IMR-90 (cell line): ENCODE results near the gene SPRR3. TPM values are rescaled to one million over a fixed set of nuclear protein-coding genes. Genes with fewer than 3 reads are reported as not detected.

Experiments
- ATAC-seq: fragments of 200-7000 bp; cut with Tn5 transposase; 2 replicates; pipeline ENCODE4 v1.9.1; 2020; ENCODE audit warnings: low read depth, mild to moderate bottlenecking, moderate library complexity
- BruUV-seq: library from RNA; stranded (reverse); fragments of 400-500 nt; replicated peaks from 2 replicates; lab custom pipeline; 2021; lab: Mats Ljungman, UMichigan
- CTCF ChIA-PET: fragments of 300-600 bp; formaldehyde crosslinking; extraction: SDS; loops from one replicate; lab custom pipeline; 2021; ENCODE audit warnings: antibody characterized with exemption; lab: Yijun Ruan, JAX
- POLR2A ChIA-PET: fragments of 300-600 bp; sonication (Branson Sonifier 250); formaldehyde crosslinking; loops from one replicate; lab custom pipeline; 2022; ENCODE audit warnings: antibody characterized with exemption; ENCODE audit not compliant: unreplicated experiment; lab: Charles Lee
- DNase-seq: peaks from one replicate; pipeline ENCODE4 v3.0.0; 2013
- H2AFZ ChIP-seq: replicated peaks from 2 replicates; pipeline ENCODE3; 2013; ENCODE audit warnings: low read length, mild to moderate bottlenecking; ENCODE audit not compliant: poor library complexity
- H2AK5ac ChIP-seq: 2 replicates; pipeline ENCODE4 v1.6.1; 2013; ENCODE audit warnings: low read depth, low read length, inconsistent platforms
- H2AK9ac ChIP-seq: replicated peaks from 2 replicates; pipeline ENCODE3; 2013; ENCODE audit warnings: mild to moderate bottlenecking, low read depth, low read length, moderate library complexity; ENCODE audit not compliant: poor library complexity
- H2BK120ac ChIP-seq: 2 replicates; pipeline ENCODE4 v1.6.1; 2013; ENCODE audit warnings: low read depth, low read length, inconsistent platforms
- H2BK15ac ChIP-seq: 3 replicates; pipeline ENCODE4 v1.6.1; 2013; ENCODE audit warnings: low read depth, low read length, inconsistent platforms
- H2BK20ac ChIP-seq: 2 replicates; pipeline ENCODE4 v1.6.1; 2013; ENCODE audit warnings: low read depth, mild to moderate bottlenecking, inconsistent platforms, low read length, moderate library complexity
- H2BK5ac ChIP-seq: 2 replicates; pipeline ENCODE4 v1.6.1; 2013; ENCODE audit warnings: mild to moderate bottlenecking, low read depth, low read length, inconsistent platforms; ENCODE audit not compliant: poor library complexity, severe bottlenecking
- H3K14ac ChIP-seq: replicated peaks from 2 replicates; pipeline ENCODE4 v1.6.1; 2013; ENCODE audit warnings: low read depth, low read length, inconsistent platforms
- H3K18ac ChIP-seq: 2 replicates; pipeline ENCODE4 v1.6.1; 2013; ENCODE audit warnings: low read depth, low read length, control low read depth
- H3K23ac ChIP-seq: 2 replicates; pipeline ENCODE4 v1.6.1; 2013; ENCODE audit warnings: low read depth, low read length, inconsistent platforms
- H3K27ac ChIP-seq: 2 replicates; pipeline ENCODE4 v1.5.1; 2013; ENCODE audit warnings: mild to moderate bottlenecking, control low read depth, low read length; ENCODE audit not compliant: insufficient read depth
- H3K27me3 ChIP-seq: 2 replicates; pipeline ENCODE4 v1.6.1; 2013; ENCODE audit warnings: low read length; ENCODE audit not compliant: control insufficient read depth, insufficient read depth
- H3K36me3 ChIP-seq: 2 replicates; pipeline ENCODE4 v1.6.1; 2013; ENCODE audit warnings: low read length, mixed read lengths; ENCODE audit not compliant: control insufficient read depth, insufficient read depth
- H3K4ac ChIP-seq: 2 replicates; pipeline ENCODE4 v1.6.1; 2013; ENCODE audit warnings: low read depth, low read length, inconsistent platforms
- H3K4me1 ChIP-seq: 2 replicates; pipeline ENCODE4 v1.6.1; 2013; ENCODE audit warnings: low read length, mixed read lengths; ENCODE audit not compliant: control insufficient read depth, insufficient read depth
- H3K4me2 ChIP-seq: 2 replicates; pipeline ENCODE4 v1.6.1; 2013; ENCODE audit warnings: low read depth, mild to moderate bottlenecking, control low read depth, low read length, moderate library complexity
- H3K4me3 ChIP-seq: 2 replicates; pipeline ENCODE4 v1.5.1; 2013; ENCODE audit warnings: low read depth, mild to moderate bottlenecking, control low read depth, low read length, moderate library complexity; ENCODE audit not compliant: insufficient read depth
- H3K56ac ChIP-seq: 2 replicates; pipeline ENCODE4 v1.6.1; 2013; ENCODE audit warnings: low read length, inconsistent platforms; ENCODE audit not compliant: insufficient read depth; ENCODE audit errors: extremely low read depth
- H3K79me1 ChIP-seq, 2 experiments: 2 replicates each; pipeline ENCODE4 v1.6.1; 2013; ENCODE audit warnings: low read length in 2 of 2, inconsistent platforms in 1 of 2, low read depth in 1 of 2
- H3K9ac ChIP-seq: 2 replicates; pipeline ENCODE4 v1.6.1; 2013; ENCODE audit warnings: low read depth, low read length, control low read depth
- H3K9me1 ChIP-seq: 2 replicates; pipeline ENCODE4 v1.6.1; 2013; ENCODE audit warnings: low read length, inconsistent platforms; ENCODE audit not compliant: insufficient read depth
- H3K9me3 ChIP-seq: 2 replicates; pipeline ENCODE4 v1.6.1; 2013; ENCODE audit warnings: low read length; ENCODE audit not compliant: control insufficient read depth, insufficient read depth
- H4K20me1 ChIP-seq: 2 replicates; pipeline ENCODE4 v1.6.1; 2013; ENCODE audit warnings: low read length, inconsistent platforms; ENCODE audit not compliant: insufficient read depth
- H4K5ac ChIP-seq: 2 replicates; pipeline ENCODE4 v1.6.1; 2013; ENCODE audit warnings: mild to moderate bottlenecking, low read depth, low read length, control low read depth
- H4K8ac ChIP-seq, 2 experiments: 2 replicates each; pipeline ENCODE4 v1.6.1; 2013; ENCODE audit warnings: low read depth in 2 of 2, low read length in 2 of 2, control low read depth in 1 of 2, inconsistent platforms in 1 of 2
- H4K91ac ChIP-seq: 2 replicates; pipeline ENCODE4 v1.6.1; 2013; ENCODE audit warnings: low read depth, low read length, inconsistent platforms; ENCODE audit not compliant: insufficient read depth
- CEBPB ChIP-seq: IDR thresholded peaks from 2 replicates; pipeline ENCODE4 v1.6.1; 2012; ENCODE audit warnings: low read depth, low read length, improper control_type of control experiment
- FOS ChIP-seq: fragments of 150-350 bp; IDR thresholded peaks from 2 replicates; pipeline ENCODE4 v1.6.1; 2016; ENCODE audit warnings: low read depth, low read length
- MAFK ChIP-seq: IDR thresholded peaks from 2 replicates; pipeline ENCODE4 v1.6.1; 2012; ENCODE audit warnings: low read depth, low read length, improper control_type of control experiment
- MXI1 ChIP-seq: IDR thresholded peaks from 2 replicates; pipeline ENCODE4 v1.6.1; 2012; ENCODE audit warnings: low read depth, mild to moderate bottlenecking, low read length, moderate library complexity, borderline replicate concordance
- NFE2L2 ChIP-seq: fragments of 150-350 bp; IDR thresholded peaks from 2 replicates; pipeline ENCODE4 v1.6.1; 2016; ENCODE audit warnings: low read depth, mild to moderate bottlenecking, low read length
- POLR2A ChIP-seq: IDR thresholded peaks from 2 replicates; pipeline ENCODE4 v1.6.1; 2012; ENCODE audit warnings: mild to moderate bottlenecking, low read depth, low read length
- RAD21 ChIP-seq: IDR thresholded peaks from 2 replicates; pipeline ENCODE4 v1.6.1; 2012; ENCODE audit warnings: low read length, improper control_type of control experiment
- RCOR1 ChIP-seq: IDR thresholded peaks from 2 replicates; pipeline ENCODE4 v1.6.1; 2012; ENCODE audit warnings: mild to moderate bottlenecking, low read length, improper control_type of control experiment; ENCODE audit not compliant: insufficient replicate concordance
- RFX5 ChIP-seq: IDR thresholded peaks from 2 replicates; pipeline ENCODE4 v1.8.0; 2012; ENCODE audit warnings: low read depth, mild to moderate bottlenecking, low read length, moderate library complexity
- WGBS, 2 experiments: methylation state at CpG; one replicate each; pipeline versions ENCODE4 v1.1.5 to v1.1.7; 2013; ENCODE audit warnings: missing lambda C conversion rate in 2 of 2; ENCODE audit not compliant: insufficient read length in 1 of 2; ENCODE audit errors: extremely low coverage in 2 of 2; 5-methylcytosine and 5-hydroxymethylcytosine counted together
- dilution Hi-C: fragments of 300-500 bp; cut with HindIII; formaldehyde crosslinking; loops from one replicate; pipeline ENCODE4 v1.14.3; 2018; ENCODE audit warnings: low sequenced_read_pairs; ENCODE audit not compliant: unreplicated experiment
- in situ Hi-C: fragments of 300-500 bp; cut with MboI; formaldehyde crosslinking; loops from 3 replicates; pipeline ENCODE4 v1.14.3; 2019; ENCODE audit warnings: low sequenced_read_pairs, inconsistent platforms, mixed read lengths
- intact Hi-C: fragments of 100-400 bp; cut with micrococcal nuclease; formaldehyde crosslinking; loops from 2 replicates; pipeline ENCODE4 v1.10.0; 2022
- polyA plus RNA-seq, 3 experiments: library from polyadenylated mRNA; depleted of rRNA; stranded (reverse); fragments of >200 nt; gene quantifications; 2 replicates each; pipeline ENCODE4 v1.2.3, GENCODE V29; 2012; ENCODE audit warnings: low replicate concordance in 1 of 3
- total RNA-seq: library from RNA; depleted of rRNA; stranded (reverse); fragments of >200 nt; gene quantifications from 2 replicates; pipeline ENCODE4 v1.2.3, GENCODE V29; 2012
- TF ChIP-seq, protein P1 (sequence below): fragments of 150-350 bp; IDR thresholded peaks from 2 replicates; pipeline ENCODE4 v1.6.1; 2016; ENCODE audit warnings: low read depth, mild to moderate bottlenecking, low read length, moderate library complexity, borderline replicate concordance
- TF ChIP-seq, protein P2 (sequence below): conservative IDR thresholded peaks from 2 replicates; pipeline ENCODE4 v1.5.1; 2012; ENCODE audit warnings: mild to moderate bottlenecking, low read depth, low read length, improper control_type of control experiment

SPRR3 gene
- total and polyA plus RNA-seq, 2 of the 4 experiments (the other 2 are of a cell fraction) = not detected

DNA sequence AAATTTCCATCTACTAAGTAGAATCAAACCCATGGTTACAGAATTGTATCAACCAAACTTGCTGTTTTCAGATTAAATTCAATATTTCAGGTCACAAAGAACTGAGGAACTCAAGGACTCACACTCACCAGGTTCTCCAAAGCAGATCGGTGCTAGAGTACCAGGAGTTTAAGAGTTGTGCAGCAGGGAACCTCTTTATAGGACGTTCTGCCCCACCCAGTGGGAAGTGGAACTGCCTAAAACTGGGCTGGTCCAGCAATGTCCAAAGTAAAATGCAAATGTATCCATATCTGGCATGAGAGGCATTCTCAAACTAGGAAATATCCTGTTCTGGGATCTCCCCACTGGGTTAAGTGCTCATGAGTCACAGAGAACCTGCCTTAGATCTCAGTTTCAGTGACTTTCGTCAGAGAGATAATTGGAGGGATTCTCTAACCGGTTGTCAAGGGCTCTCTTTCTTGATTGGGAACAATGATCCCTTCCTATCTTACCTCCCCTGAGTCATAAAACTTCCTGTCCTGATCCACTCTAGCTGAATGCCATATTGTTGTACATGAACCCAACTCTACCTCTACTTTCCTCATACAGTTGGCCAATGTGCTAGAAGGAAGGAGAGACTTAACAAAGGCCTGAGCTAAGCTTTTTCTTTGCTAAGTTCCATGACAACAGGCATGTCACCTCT is 39.5 kb downstream of the SPRR3 start, which contains the start of gene SPRR2D:
TSS of gene SPRR2D (minus strand) at position 171 of the 682 bp plus-strand sequence. CDS start 774 bp downstream, outside the sequence.
- no peaks in the 10 kb centered on the region for H3K36me3 ChIP-seq
- H3K79me1 ChIP-seq = no peaks in the 10 kb centered on the region
- 0% methylated on average over 1 of the region's 4 CpGs; no CpG with 5 or more reads in 1 of the 2 experiments for WGBS, 2 experiments
- no peak within 1 kb of the TSS for H2AK9ac ChIP-seq
- H3K56ac ChIP-seq = no peak within 1 kb of the TSS
- H4K5ac ChIP-seq = no peak within 1 kb of the TSS
- no peak within 1 kb of the TSS for H3K14ac ChIP-seq
- intact Hi-C loops (no loop called here), dilution Hi-C loops (no loop called here), in situ Hi-C loops (no loop called here)
- H2BK15ac ChIP-seq = no peak within 1 kb of the TSS
- H3K4ac ChIP-seq = no peak within 1 kb of the TSS
- DNase-seq (no peak), ATAC-seq (no peak)
- H2AK5ac ChIP-seq = no peak within 1 kb of the TSS
- no peak within 1 kb of the TSS for H4K91ac ChIP-seq
- H3K9me1 ChIP-seq = no peaks in the 10 kb centered on the region
- H3K18ac ChIP-seq = no peak within 1 kb of the TSS
- no peak within 1 kb of the TSS for H3K4me3 ChIP-seq
- H2AFZ ChIP-seq = no peak within 1 kb of the TSS
- H3K4me1 ChIP-seq = no peaks in the 10 kb centered on the region
- no peak within 1 kb of the TSS for H4K8ac ChIP-seq
- H4K20me1 ChIP-seq = no peaks in the 10 kb centered on the region
- no peak within 1 kb of the TSS for H2BK5ac ChIP-seq
- no peak within 1 kb of the TSS for H3K27ac ChIP-seq
- no peak within 1 kb of the TSS for H2BK20ac ChIP-seq
- H3K9me3 ChIP-seq = no peaks in the 10 kb centered on the region
- no peak within 1 kb of the TSS for H2BK120ac ChIP-seq
- no peak within 1 kb of the TSS for H3K23ac ChIP-seq
- no peak within 1 kb of the TSS for H3K9ac ChIP-seq
- no peaks in the 10 kb centered on the region for H3K27me3 ChIP-seq
- ChIA-PET POLR2A (no interaction called here), CTCF (no interaction called here)
- no TSS peak for BruUV-seq
- no peak for TF ChIP-seq POLR2A
- no peak for TF ChIP-seq RCOR1
- TF ChIP-seq, protein P1, sequence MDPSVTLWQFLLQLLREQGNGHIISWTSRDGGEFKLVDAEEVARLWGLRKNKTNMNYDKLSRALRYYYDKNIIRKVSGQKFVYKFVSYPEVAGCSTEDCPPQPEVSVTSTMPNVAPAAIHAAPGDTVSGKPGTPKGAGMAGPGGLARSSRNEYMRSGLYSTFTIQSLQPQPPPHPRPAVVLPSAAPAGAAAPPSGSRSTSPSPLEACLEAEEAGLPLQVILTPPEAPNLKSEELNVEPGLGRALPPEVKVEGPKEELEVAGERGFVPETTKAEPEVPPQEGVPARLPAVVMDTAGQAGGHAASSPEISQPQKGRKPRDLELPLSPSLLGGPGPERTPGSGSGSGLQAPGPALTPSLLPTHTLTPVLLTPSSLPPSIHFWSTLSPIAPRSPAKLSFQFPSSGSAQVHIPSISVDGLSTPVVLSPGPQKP = no peak
- TF ChIP-seq MXI1 = no peak
- TF ChIP-seq MAFK = no peak
- TF ChIP-seq RAD21 = no peak
- no peak for TF ChIP-seq CEBPB
- no peak for TF ChIP-seq FOS
- TF ChIP-seq NFE2L2 = no peak
- TF ChIP-seq, protein P2, sequence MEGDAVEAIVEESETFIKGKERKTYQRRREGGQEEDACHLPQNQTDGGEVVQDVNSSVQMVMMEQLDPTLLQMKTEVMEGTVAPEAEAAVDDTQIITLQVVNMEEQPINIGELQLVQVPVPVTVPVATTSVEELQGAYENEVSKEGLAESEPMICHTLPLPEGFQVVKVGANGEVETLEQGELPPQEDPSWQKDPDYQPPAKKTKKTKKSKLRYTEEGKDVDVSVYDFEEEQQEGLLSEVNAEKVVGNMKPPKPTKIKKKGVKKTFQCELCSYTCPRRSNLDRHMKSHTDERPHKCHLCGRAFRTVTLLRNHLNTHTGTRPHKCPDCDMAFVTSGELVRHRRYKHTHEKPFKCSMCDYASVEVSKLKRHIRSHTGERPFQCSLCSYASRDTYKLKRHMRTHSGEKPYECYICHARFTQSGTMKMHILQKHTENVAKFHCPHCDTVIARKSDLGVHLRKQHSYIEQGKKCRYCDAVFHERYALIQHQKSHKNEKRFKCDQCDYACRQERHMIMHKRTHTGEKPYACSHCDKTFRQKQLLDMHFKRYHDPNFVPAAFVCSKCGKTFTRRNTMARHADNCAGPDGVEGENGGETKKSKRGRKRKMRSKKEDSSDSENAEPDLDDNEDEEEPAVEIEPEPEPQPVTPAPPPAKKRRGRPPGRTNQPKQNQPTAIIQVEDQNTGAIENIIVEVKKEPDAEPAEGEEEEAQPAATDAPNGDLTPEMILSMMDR = no peak
- TF ChIP-seq RFX5 = no peak
- H3K4me2 ChIP-seq = no peak within 1 kb of the TSS
